Measurements from ENCODE around the gene GNAZ.

Gene GNAZ

GRCh38 chr22:23080613-23081290, 10.4 kb downstream of the GNAZ start:
- no peak for DNase-seq (ENCODE audit: low read depth in 1 of 2, low spot score in 1 of 2)
- no peak for TF ChIP-seq GABPA (IDR thresholded peaks at IDR 0.05; ENCODE audit: low read depth)
- no peak for TF ChIP-seq SPI1 (IDR thresholded peaks at IDR 0.05; ENCODE audit: borderline replicate concordance, low read depth)
- no peak for TF ChIP-seq REST (IDR thresholded peaks at IDR 0.05; ENCODE audit: insufficient replicate concordance, low read depth)
- TF ChIP-seq CTCF (IDR thresholded peaks at IDR 0.05; ENCODE audit: insufficient read depth, low read length), result no peak
- TF ChIP-seq POLR2AphosphoS5 (IDR thresholded peaks at IDR 0.05; ENCODE audit: low read depth), result no peak
- no peak overlapping the region for H3K27ac ChIP-seq (replicated peaks)
- H3K4me3 ChIP-seq (replicated peaks; ENCODE audit: insufficient read depth, low read length), result no peak overlapping the region
- H3K27me3 ChIP-seq (ENCODE audit: insufficient read depth, poor library complexity, severe bottlenecking), result peaks cover 4% of the 10 kb centered on the region

- TF ChIP-seq POLR2AphosphoS5 (IDR thresholded peaks at IDR 0.05; ENCODE audit: low read depth) (no peak), REST (IDR thresholded peaks at IDR 0.05; ENCODE audit: insufficient replicate concordance, low read depth) (no peak), SPI1 (IDR thresholded peaks at IDR 0.05; ENCODE audit: borderline replicate concordance, low read depth) (no peak), GABPA (IDR thresholded peaks at IDR 0.05; ENCODE audit: low read depth) (no peak), CTCF (IDR thresholded peaks at IDR 0.05; ENCODE audit: insufficient read depth, low read length) (no peak)
- no peak overlapping the region for H3K4me3 ChIP-seq (replicated peaks; ENCODE audit: insufficient read depth, low read length)
Measured at GRCh38 chr22:23082534-23083314, 12.4 kb downstream of the GNAZ start.

GRCh38 chr22:23083315-23084021, 13.1 kb downstream of the GNAZ start:
- Histone ChIP-seq H3K27ac (replicated peaks) (no peak overlapping the region), H3K4me3 (replicated peaks; ENCODE audit: insufficient read depth, low read length) (no peak overlapping the region), H3K27me3 (ENCODE audit: insufficient read depth, poor library complexity, severe bottlenecking) (peaks cover 4% of the 10 kb centered on the region)
- TF ChIP-seq SPI1 (IDR thresholded peaks at IDR 0.05; ENCODE audit: borderline replicate concordance, low read depth), result no peak
- TF ChIP-seq POLR2AphosphoS5 (IDR thresholded peaks at IDR 0.05; ENCODE audit: low read depth), result no peak
- TF ChIP-seq GABPA (IDR thresholded peaks at IDR 0.05; ENCODE audit: low read depth), result no peak
- TF ChIP-seq REST (IDR thresholded peaks at IDR 0.05; ENCODE audit: insufficient replicate concordance, low read depth), result no peak
- TF ChIP-seq CTCF (IDR thresholded peaks at IDR 0.05; ENCODE audit: insufficient read depth, low read length), result no peak
- DNase-seq (ENCODE audit: low read depth in 1 of 2, low spot score in 1 of 2), result no peak

More at GRCh38 chr22:23082534-23083314, 12.4 kb downstream of the GNAZ start:
- H3K27ac ChIP-seq (replicated peaks), result no peak overlapping the region
- no peak for DNase-seq (ENCODE audit: low read depth in 1 of 2, low spot score in 1 of 2)
- H3K27me3 ChIP-seq (ENCODE audit: insufficient read depth, poor library complexity, severe bottlenecking), result peaks cover 4% of the 10 kb centered on the region

All from HL-60 (cell line).